CD4-positive, alpha-beta T cell treated with Interleukin-12 subunit alpha and Interleukin-12 subunit beta, for 1 hour (primary cell): ENCODE data around the gene BPIFB4.
A peak's percentile ranks its signal among the peaks of the same experiment; 100 is the strongest.

Source experiments
- DNase-seq: peaks from one replicate; pipeline ENCODE4 v3.0.0-alpha.2; 2020

BPIFB4 gene

GRCh38 chr20:33062105-33062824, 17.2 kb upstream of the BPIFB4 start:
- no peak for DNase-seq

GRCh38 chr20:33062825-33063149, 16.7 kb upstream of the BPIFB4 start:
- DNase-seq = no peak

GRCh38 chr20:33063271-33063670, 16.2 kb upstream of the BPIFB4 start:
- no peak for DNase-seq

- DNase-seq = no peak
Measured at GRCh38 chr20:33064572-33065287, 14.7 kb upstream of the BPIFB4 start.

GRCh38 chr20:33065785-33066184, 13.7 kb upstream of the BPIFB4 start:
- DNase-seq = no peak

GRCh38 chr20:33067806-33068205, 11.6 kb upstream of the BPIFB4 start:
- DNase-seq = no peak

- no peak for DNase-seq
Measured at GRCh38 chr20:33068251-33068939, 11.0 kb upstream of the BPIFB4 start.

- no peak for DNase-seq
Measured at GRCh38 chr20:33069673-33070072, 9.8 kb upstream of the BPIFB4 start.

GRCh38 chr20:33070111-33071053, 9.1 kb upstream of the BPIFB4 start:
- no peak for DNase-seq

- DNase-seq = no peak
Measured at GRCh38 chr20:33071198-33071597, 8.2 kb upstream of the BPIFB4 start.

- no peak for DNase-seq
Measured at GRCh38 chr20:33072362-33072761, 7.1 kb upstream of the BPIFB4 start.

GRCh38 chr20:33072813-33073212, 6.6 kb upstream of the BPIFB4 start:
- DNase-seq = no peak

GRCh38 chr20:33074675-33075074, 4.8 kb upstream of the BPIFB4 start:
- DNase-seq = no peak

GRCh38 chr20:33075281-33075680, 4.2 kb upstream of the BPIFB4 start:
- no peak for DNase-seq

GRCh38 chr20:33076662-33077372, 2.6 kb upstream of the BPIFB4 start:
- peak; percentile 37 for DNase-seq

GRCh38 chr20:33081411-33082154, 2.1 kb downstream of the BPIFB4 start:
- DNase-seq = no peak

GRCh38 chr20:33082546-33082945, 3.1 kb downstream of the BPIFB4 start:
- no peak for DNase-seq

- no peak for DNase-seq
Measured at GRCh38 chr20:33083544-33084340, 4.3 kb downstream of the BPIFB4 start.

- no peak for DNase-seq
Measured at GRCh38 chr20:33084722-33085121, 5.3 kb downstream of the BPIFB4 start.

- no peak for DNase-seq
Measured at GRCh38 chr20:33086052-33086722, 6.7 kb downstream of the BPIFB4 start.
